LoVo (cell line): ENCODE data around the gene EHMT1.
"Not testable (repeated sequence)": the region's sequence is repeated elsewhere in the genome, so short reads cannot be mapped to it uniquely, and the experiment has no call there.

Experiments
- DNase-seq: peaks from one replicate; pipeline ENCODE4 v3.0.0-alpha.2; 2016; ENCODE audit warnings: low spot score

The EHMT1 gene

DNA sequence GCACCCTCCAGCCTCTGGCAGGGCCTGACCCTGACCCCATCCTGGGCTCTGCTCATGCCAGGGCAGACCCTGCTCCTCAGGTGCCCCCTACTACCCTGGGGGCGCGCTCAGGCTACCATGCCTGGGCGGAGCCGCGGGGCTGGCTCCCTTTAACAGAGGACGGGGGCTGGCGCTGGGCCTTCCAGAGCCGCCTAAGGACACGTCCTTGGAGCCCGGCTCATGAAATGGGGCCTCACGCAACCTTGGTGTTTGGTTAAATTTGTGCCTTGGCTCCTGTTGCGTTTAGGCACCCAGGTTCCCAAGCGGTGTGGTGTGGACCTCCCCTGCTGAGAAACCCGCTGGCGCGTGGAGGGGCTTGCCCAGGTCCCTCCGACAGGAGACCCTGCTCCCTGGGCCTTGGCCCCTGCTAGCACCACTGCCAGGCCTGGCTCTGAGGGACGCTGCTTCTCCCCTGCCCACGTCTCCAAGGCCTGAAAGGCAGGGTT is 3.4 kb upstream of the EHMT1 start:
- DNase-seq: no peak

DNA sequence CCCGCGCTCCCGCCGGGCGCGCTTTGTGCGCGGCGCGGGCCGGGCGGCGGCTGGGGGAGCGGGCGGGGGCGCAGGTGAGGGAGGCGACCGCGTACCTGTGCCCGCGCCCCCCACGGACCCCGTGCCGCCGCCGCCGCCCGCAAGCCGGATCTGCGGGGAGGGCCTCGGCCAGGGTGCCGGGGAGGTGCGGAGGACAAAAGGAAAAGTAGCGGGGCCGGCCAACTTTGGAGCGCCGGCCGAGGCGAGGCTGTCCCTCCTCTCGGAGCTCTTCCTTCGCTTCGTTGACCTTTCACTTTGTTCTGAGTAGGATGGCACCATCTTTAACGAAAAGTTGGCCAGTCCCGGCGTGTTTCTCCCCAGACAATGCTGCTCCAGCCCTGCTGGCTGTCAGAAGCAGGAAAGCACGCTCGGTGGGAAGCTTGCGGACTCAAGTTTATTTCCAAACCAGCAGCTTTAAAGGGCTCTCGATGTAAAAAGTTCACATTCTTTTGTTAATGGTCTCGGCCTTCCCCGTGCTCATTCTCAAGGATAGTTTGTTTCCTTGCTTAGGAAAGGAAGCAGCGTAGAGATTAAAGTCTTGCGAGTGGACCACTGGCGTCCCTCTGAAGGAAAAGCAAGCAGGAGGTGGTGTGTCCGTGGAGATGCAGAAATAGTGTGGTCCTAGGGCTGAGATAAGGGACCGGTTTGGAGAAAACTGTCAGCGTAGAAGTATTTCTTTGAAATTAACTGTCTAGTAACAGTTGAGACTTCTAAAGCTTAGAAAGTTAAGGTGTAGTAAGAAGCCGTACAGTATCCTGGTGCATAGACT is 639 bp downstream of the EHMT1 start:
- DNase-seq: peak; percentile 37

- DNase-seq: no peak
These were observed 1.2 kb downstream of the EHMT1 start for GRCh38 chr9:137620048-137620405.

DNA sequence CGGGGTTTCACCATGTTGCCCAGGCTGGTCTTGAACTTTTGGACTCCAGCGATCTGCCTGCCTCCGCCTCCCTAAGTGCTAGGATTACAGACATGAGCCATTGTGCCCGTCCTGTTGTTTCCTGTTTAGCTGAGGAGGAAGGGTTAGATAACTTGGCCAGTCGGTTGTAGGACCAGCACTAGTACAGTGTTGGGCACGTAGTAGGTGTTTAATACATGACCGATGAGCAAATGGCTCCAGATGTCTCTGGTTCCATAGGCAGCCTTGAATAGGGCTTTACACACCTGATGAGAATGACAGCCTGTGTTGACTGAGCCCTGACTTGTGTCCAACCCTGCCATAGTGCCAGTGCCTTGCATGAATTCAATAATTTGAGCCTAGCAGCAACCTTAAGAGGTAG is 1.8 kb downstream of the EHMT1 start:
- DNase-seq: no peak

DNA sequence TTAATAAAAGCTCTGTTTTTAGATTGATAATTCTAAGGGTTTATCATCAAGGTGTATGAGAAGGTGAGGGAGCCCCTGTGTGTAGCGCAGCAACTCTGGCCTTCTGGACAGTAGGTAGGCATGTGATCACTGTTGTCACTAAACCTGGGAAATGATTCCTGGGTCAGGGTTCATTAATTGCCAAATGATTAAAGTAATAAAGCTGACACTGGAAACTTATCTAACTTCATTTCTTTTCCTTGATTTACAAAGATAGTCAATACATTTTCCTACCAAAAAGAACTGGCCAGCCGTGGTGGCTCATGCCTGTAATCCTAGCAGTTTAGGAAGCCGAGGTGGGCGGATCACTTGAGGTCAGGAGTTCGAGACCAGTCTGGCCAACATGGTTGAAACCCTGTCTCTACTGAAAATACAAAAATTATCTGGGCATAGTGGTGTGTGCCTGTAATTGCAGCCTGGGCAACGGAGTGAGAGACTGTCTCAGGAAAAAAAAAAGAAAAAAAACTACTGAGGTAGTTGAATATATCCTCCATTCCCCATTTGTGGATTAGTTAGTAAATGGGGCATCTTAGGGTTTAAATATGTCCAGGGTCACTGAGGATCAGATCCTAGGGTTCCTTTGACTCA is 2.4 kb downstream of the EHMT1 start:
- no peak for DNase-seq

GRCh38 chr9:137622211-137622610 is 3.4 kb downstream of the EHMT1 start:
- DNase-seq: not testable (repeated sequence)

DNA sequence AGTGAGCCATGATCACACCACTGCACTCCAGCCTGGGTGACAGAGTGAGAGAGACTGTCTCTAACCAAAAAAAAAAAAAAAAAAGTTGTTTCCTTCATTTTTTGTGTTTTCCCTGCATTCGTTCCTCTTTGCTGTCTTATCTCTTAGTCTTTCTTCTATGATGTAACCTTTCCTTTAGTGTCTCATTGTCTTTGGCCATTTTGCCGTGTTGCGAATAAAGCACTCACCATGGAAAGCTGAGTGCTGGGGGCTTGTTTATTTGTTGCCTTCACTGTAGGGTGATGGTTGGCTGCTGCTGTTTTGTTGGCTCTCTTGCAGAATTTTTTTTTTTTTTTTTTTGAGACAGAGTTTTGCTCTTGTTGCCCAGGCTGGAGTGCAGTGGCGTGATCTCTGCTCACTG is 7.7 kb downstream of the EHMT1 start:
- DNase-seq: no peak

DNA sequence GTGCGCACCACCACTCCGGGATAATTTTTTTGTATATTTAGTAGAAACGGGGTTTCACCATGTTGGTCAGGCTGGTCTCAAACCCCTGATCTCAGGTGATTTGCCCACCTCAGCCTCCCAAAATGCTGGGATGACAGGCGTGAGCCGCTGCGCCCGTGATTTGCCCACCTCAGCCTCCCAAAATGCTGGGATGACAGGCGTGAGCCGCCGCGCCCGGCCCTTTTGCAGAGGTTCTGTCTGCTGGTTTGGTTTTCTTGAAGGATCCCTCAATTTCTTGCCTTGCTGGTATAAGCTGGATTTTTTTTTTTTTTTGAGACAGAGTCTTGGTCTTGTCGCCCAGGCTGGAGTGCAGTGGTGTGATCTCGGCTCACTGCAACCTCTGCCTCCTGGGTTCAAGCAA is 8.6 kb downstream of the EHMT1 start:
- DNase-seq: not testable (repeated sequence)

GRCh38 chr9:137630126-137630525 is 11.3 kb downstream of the EHMT1 start:
- DNase-seq: no peak

DNA sequence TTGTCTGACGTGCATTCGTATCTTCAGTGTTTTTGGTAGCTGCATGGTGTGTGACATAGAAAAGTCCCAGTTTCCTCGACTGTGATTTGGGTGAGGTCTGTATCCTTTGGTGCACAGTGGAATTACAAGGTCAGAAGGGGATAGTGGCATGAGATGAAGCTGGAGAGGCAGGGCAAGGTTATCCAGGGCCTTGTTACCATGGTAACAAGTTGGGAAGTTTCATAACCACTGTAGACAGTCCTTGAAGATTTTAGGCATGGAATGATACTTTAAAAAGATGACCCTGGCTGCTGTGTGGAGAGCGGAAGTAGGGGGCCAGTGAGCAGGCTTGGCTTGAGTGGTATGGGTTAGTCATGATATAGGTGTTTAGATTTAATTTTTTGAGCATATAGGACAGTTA is 11.9 kb downstream of the EHMT1 start:
- no peak for DNase-seq

- no peak for DNase-seq
These were observed 12.8 kb downstream of the EHMT1 start for GRCh38 chr9:137631345-137632229.

DNA sequence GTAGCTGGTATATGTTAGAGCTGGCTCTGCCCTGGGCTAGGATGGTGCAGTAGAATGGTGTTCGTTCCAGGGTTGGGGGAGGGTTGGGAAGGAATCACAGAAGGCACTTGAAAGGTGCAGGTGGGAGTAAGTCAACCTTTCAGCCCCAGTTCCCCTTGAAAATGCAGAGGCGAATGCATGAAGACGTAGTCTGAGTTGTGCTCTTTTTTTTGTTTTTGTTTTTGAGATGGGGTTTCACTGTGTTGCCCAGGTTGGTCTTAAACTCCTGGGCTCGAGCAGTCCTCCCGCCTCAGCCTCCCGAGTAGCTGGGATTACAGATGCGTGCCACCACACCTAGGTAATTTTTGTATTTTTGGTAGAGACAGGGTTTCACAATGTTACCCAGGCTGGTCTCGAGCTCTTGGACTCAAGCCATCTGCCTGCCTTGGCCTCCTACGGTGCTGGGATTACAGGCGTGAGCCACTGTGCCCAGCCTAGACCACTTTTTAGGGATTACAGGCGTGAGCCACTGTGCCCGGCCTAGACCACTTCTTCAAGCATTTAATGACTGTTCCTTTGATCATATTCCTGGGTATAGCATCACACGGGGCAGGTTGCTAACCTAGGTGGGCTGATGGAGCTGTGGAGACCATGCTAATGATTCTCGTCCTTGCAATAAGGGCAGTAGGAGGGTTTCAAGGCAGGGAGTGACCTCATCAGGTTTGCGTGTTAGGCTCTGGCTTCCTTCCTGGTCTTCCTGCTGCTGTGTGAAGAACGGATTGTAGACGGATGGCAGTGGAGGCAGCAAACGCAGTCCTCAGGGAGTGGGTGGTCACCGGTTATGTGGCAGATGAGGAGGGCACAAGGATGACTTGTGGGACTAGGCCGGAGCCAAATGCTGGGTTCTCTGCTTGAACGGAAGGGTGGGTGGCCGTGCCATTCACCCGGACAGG is 13.7 kb downstream of the EHMT1 start:
- DNase-seq: no peak

- no peak for DNase-seq
These were observed 15.2 kb downstream of the EHMT1 start for GRCh38 chr9:137634016-137634415.

GRCh38 chr9:137638680-137639079 is 19.9 kb downstream of the EHMT1 start:
- DNase-seq: no peak

- DNase-seq: no peak
These were observed 20.7 kb downstream of the EHMT1 start for GRCh38 chr9:137639303-137640051.

- DNase-seq: no peak
These were observed 22.1 kb downstream of the EHMT1 start for GRCh38 chr9:137640862-137641261.

GRCh38 chr9:137642118-137642601 is 23.4 kb downstream of the EHMT1 start:
- no peak for DNase-seq

GRCh38 chr9:137642892-137643291 is 24.1 kb downstream of the EHMT1 start:
- no peak for DNase-seq

DNA sequence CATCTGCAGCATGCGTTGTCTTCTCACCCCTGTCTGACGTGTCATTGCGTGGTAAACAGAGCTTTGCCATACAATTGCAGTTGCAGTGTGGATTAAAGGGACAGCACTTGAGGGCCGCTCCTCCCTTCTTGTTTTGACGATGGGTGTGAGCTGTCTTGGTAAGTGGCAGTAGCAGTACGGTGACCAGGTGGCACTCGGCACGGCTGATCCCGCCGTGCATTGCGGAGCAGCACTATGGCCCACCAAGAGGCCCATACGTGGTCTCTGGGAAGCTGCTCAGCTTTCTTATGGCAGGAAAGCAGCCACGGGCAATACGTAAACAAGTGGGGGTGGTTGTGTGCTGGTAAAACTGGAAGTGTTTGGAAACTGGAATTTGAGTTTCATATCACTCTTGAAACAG is 25.1 kb downstream of the EHMT1 start:
- DNase-seq: no peak

DNA sequence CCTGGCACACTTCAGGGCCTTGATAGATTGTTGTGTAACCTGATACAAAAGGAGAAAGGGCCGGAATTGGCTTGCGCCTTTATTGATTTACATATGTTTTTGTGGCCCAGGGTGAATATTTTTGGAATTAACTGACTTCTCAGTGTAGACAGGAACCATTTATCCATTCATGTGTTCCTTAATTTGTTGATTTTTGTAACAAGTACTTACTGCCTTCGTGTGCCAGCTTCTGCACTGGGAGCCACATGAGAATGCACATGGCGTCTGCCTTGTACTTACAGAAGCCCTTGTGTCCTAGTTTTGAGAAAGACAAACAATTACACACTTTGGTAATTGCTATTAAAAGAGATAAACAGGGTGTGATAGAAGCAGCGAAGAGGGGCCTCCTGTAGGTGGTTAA is 26.4 kb downstream of the EHMT1 start:
- DNase-seq: no peak

DNA sequence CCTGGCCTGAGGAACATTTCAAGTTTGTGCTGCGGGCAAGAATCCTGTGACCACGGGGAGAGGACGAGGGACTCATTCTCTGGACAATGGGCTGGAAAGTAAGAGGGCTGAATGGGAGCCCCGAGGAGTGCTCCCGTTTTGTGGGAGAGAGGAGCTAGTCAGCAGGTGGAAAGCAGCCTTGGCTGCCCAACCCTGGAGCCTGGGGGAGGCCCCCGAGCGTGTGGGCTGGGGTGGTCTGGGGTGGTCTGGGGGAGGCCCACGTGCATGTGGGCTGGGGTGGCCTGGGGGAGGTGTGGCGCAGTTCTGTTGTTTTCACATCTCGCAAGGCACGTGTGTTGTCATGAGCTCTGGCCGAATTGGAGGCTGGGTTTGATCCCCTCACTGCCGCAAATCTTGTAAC is 27.5 kb downstream of the EHMT1 start:
- no peak for DNase-seq
